ENCODE measurements around the gene IL1A.

IL1A gene

GRCh38 chr2:112818094-112818902 lies 34.0 kb upstream of the IL1A start:
- no peak for DNase-seq

GRCh38 chr2:112817082-112817689 lies 32.9 kb upstream of the IL1A start:
- no peak for DNase-seq

- DNase-seq = no peak
Measured at GRCh38 chr2:112814278-112814677, 30.0 kb upstream of the IL1A start.

- no peak for DNase-seq
Measured at GRCh38 chr2:112813280-112813966, 29.1 kb upstream of the IL1A start.

GRCh38 chr2:112812318-112813267 lies 28.3 kb upstream of the IL1A start:
- no peak for DNase-seq

GRCh38 chr2:112811841-112812306 lies 27.6 kb upstream of the IL1A start:
- DNase-seq = no peak

- DNase-seq = no peak
Measured at GRCh38 chr2:112811276-112811831, 27.1 kb upstream of the IL1A start.

- DNase-seq = no peak
Measured at GRCh38 chr2:112809112-112809511, 24.8 kb upstream of the IL1A start.

GRCh38 chr2:112807233-112807807 lies 23.0 kb upstream of the IL1A start:
- no peak for DNase-seq

GRCh38 chr2:112805542-112805941 lies 21.2 kb upstream of the IL1A start:
- no peak for DNase-seq

- DNase-seq = no peak
Measured at GRCh38 chr2:112803691-112804521, 19.6 kb upstream of the IL1A start.

GRCh38 chr2:112800881-112801583 lies 16.7 kb upstream of the IL1A start:
- DNase-seq = no peak

GRCh38 chr2:112798979-112799975 lies 15.0 kb upstream of the IL1A start:
- no peak for DNase-seq

- DNase-seq = no peak
Measured at GRCh38 chr2:112796486-112796885, 12.2 kb upstream of the IL1A start.

GRCh38 chr2:112795774-112796173 lies 11.5 kb upstream of the IL1A start:
- DNase-seq = no peak

GRCh38 chr2:112794841-112795240 lies 10.5 kb upstream of the IL1A start:
- no peak for DNase-seq

GRCh38 chr2:112794131-112794733 lies 9.9 kb upstream of the IL1A start:
- DNase-seq = no peak

- no peak for DNase-seq
Measured at GRCh38 chr2:112793449-112793978, 9.2 kb upstream of the IL1A start.

Data from NCI-H69 (cell line).